Loucy (cell line): ENCODE results near the gene ELN.

Source experiments
- H2AFZ ChIP-seq: fragments of 200-600 bp; sonication (generic); 2 replicates; pipeline ENCODE4 v1.6.0; 2016; ENCODE audit warnings: antibody characterized with exemption, mild to moderate bottlenecking, low read length, moderate library complexity
- H3F3A ChIP-seq: fragments of 200-600 bp; 2 replicates; pipeline ENCODE4 v1.6.0; 2016; ENCODE audit warnings: antibody characterized with exemption, low read depth, mild to moderate bottlenecking
- H3K27me3 ChIP-seq: fragments of 200-600 bp; sonication (generic); 2 replicates; pipeline ENCODE4 v1.6.1; 2014; ENCODE audit warnings: low read length, mild to moderate bottlenecking; ENCODE audit not compliant: insufficient read depth, poor library complexity, severe bottlenecking
- H3K36me3 ChIP-seq: fragments of 200-600 bp; sonication (generic); 2 replicates; pipeline ENCODE4 v1.6.1; 2016; ENCODE audit warnings: low read length; ENCODE audit not compliant: insufficient read depth
- H3K4me1 ChIP-seq: fragments of 200-600 bp; sonication (generic); 2 replicates; pipeline ENCODE4 v1.5.1; 2014; ENCODE audit warnings: low read length, mild to moderate bottlenecking; ENCODE audit not compliant: insufficient read depth, poor library complexity, severe bottlenecking
- H3K4me2 ChIP-seq: fragments of 200-600 bp; sonication (generic); 2 replicates; pipeline ENCODE4 v1.6.0; 2014; ENCODE audit warnings: antibody characterized with exemption, low read length, low read depth, mild to moderate bottlenecking; ENCODE audit not compliant: poor library complexity, severe bottlenecking
- H3K4me3 ChIP-seq: fragments of 200-600 bp; sonication (generic); 2 replicates; pipeline ENCODE4 v1.5.1; 2014; ENCODE audit warnings: low read length, mild to moderate bottlenecking, mixed read lengths; ENCODE audit not compliant: poor library complexity, severe bottlenecking
- H3K79me2 ChIP-seq: fragments of 200-600 bp; sonication (generic); 2 replicates; pipeline ENCODE4 v1.6.1; 2014; ENCODE audit warnings: low read length; ENCODE audit not compliant: insufficient read depth
- H3K9ac ChIP-seq: fragments of 200-600 bp; sonication (generic); 2 replicates; pipeline ENCODE4 v1.6.0; 2014; ENCODE audit warnings: mild to moderate bottlenecking, low read depth, low read length, moderate library complexity; ENCODE audit not compliant: poor library complexity, severe bottlenecking
- H3K9me2 ChIP-seq: fragments of 200-600 bp; sonication (generic); replicated peaks from 2 replicates; pipeline ENCODE4 v1.6.1; 2016; ENCODE audit warnings: low read depth, low read length, mixed read lengths
- H3K9me3 ChIP-seq: fragments of 200-600 bp; sonication (generic); 2 replicates; pipeline ENCODE4 v1.6.1; 2014; ENCODE audit warnings: mild to moderate bottlenecking, antibody characterized with exemption, low read length, low read depth; ENCODE audit not compliant: insufficient read depth
- H4K20me1 ChIP-seq: fragments of 200-600 bp; sonication (generic); 2 replicates; pipeline ENCODE4 v1.6.0; 2014; ENCODE audit warnings: antibody characterized with exemption, low read length, mild to moderate bottlenecking; ENCODE audit not compliant: insufficient read depth, poor library complexity, severe bottlenecking
- EZH2phosphoT487 ChIP-seq: fragments of 200-600 bp; IDR thresholded peaks from 2 replicates; pipeline ENCODE4 v1.6.1; 2018; ENCODE audit warnings: antibody characterized with exemption, mild to moderate bottlenecking, moderate library complexity, borderline replicate concordance
- TF ChIP-seq, protein P1 (sequence below): fragments of 200-600 bp; sonication (generic); conservative IDR thresholded peaks from 2 replicates; pipeline ENCODE4 v1.5.1; 2014; ENCODE audit warnings: mild to moderate bottlenecking, antibody characterized with exemption, low read length

The ELN gene

GRCh38 chr7:74097937-74098614 lies 70.1 kb downstream of the ELN start:
- Histone ChIP-seq H3K4me3 (no peak overlapping the region), H3K4me2 (no peak overlapping the region), H3K27me3 (no peaks in the 10 kb centered on the region), H3K4me1 (peaks cover 17% of the 10 kb centered on the region), H3K9me3 (no peaks in the 10 kb centered on the region), H2AFZ (no peak overlapping the region), H3F3A (peaks cover 12% of the 10 kb centered on the region), H4K20me1 (no peaks in the 10 kb centered on the region), H3K9ac (no peak overlapping the region), H3K79me2 (peaks cover 8% of the 10 kb centered on the region; the same call in 1 of the 2 replicates), H3K9me2 (no peaks in the 10 kb centered on the region), H3K36me3 (peaks cover 17% of the 10 kb centered on the region; the same call in 1 of the 2 replicates)
- TF ChIP-seq, protein P1, sequence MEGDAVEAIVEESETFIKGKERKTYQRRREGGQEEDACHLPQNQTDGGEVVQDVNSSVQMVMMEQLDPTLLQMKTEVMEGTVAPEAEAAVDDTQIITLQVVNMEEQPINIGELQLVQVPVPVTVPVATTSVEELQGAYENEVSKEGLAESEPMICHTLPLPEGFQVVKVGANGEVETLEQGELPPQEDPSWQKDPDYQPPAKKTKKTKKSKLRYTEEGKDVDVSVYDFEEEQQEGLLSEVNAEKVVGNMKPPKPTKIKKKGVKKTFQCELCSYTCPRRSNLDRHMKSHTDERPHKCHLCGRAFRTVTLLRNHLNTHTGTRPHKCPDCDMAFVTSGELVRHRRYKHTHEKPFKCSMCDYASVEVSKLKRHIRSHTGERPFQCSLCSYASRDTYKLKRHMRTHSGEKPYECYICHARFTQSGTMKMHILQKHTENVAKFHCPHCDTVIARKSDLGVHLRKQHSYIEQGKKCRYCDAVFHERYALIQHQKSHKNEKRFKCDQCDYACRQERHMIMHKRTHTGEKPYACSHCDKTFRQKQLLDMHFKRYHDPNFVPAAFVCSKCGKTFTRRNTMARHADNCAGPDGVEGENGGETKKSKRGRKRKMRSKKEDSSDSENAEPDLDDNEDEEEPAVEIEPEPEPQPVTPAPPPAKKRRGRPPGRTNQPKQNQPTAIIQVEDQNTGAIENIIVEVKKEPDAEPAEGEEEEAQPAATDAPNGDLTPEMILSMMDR, result no peak
- TF ChIP-seq EZH2phosphoT487, result no peak

DNA sequence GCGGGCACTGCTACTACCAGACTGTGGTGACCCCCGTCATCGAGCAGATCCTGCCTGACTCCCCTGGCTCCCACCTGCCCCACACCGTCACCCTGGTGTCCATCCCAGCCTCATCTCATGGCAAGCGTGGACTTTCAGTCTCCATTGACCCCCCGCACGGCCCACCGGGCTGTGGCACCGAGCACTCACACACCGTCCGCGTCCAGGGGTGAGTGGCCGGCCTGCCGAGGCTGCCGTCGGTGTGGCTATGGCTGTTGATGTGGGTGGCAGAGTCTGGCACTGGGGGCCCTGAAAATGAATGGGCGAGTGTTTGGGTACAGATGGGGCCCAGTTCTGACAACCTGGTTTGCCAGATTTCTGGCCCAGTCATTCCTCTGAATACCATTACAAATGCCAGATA lies 71.1 kb downstream of the ELN start:
- Histone ChIP-seq H3K36me3 (peaks cover 17% of the 10 kb centered on the region; the same call in 1 of the 2 replicates), H2AFZ (no peak overlapping the region), H3K9me2 (no peaks in the 10 kb centered on the region)

DNA sequence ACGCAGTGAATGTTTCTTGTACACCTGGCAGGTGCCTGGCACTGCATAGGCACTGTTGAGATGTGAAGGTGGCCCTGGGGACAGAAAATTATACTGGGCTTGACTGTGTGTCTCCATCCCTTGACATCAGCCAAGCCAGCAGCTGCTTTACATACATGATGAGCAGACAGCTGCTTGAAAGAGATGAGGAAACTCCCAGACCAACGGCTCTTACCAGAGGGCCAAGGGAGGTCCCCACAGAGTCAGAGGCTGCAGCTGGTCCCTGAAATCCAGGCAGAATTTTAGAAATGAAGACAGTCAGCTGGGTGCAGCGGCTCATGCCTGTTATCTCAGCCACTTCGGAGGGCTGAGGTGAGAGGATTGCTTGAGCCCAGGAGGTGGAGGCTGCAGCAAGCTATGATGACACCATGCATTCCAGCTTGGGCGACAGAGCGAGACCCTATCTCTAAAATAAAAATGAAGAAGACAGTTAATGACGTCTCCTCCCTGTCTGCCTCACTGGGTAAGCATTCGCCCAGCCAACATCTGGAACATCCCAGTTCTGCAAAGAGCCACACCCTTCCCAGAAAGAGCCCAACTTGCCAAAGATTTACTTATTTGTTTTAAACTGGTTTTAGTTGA lies 73.2 kb downstream of the ELN start:
- Histone ChIP-seq H3K36me3 (peaks cover 27% of the 10 kb centered on the region; the same call in 1 of the 2 replicates), H2AFZ (no peak overlapping the region), H3K4me2 (no peak overlapping the region), H3K9ac (no peak overlapping the region), H3K79me2 (no peaks in the 10 kb centered on the region; the same call in 1 of the 2 replicates), H4K20me1 (no peaks in the 10 kb centered on the region), H3K4me1 (no peaks in the 10 kb centered on the region), H3K4me3 (no peak overlapping the region), H3K27me3 (no peaks in the 10 kb centered on the region), H3F3A (no peaks in the 10 kb centered on the region), H3K9me2 (no peaks in the 10 kb centered on the region), H3K9me3 (no peaks in the 10 kb centered on the region)
- TF ChIP-seq, protein P1, result no peak
- no peak for TF ChIP-seq EZH2phosphoT487

More for the DNA sequence above, 71.1 kb downstream of the ELN start:
- peaks cover 8% of the 10 kb centered on the region; the same call in 1 of the 2 replicates for H3K79me2 ChIP-seq
- peaks cover 7% of the 10 kb centered on the region for H3K4me1 ChIP-seq
- no peaks in the 10 kb centered on the region for H3K9me3 ChIP-seq
- H3K4me3 ChIP-seq, result no peak overlapping the region
- no peak overlapping the region for H3K4me2 ChIP-seq
- H4K20me1 ChIP-seq, result no peaks in the 10 kb centered on the region
- no peaks in the 10 kb centered on the region for H3K27me3 ChIP-seq
- H3K9ac ChIP-seq, result no peak overlapping the region
- TF ChIP-seq, protein P1, result no peak
- no peak for TF ChIP-seq EZH2phosphoT487
- H3F3A ChIP-seq, result 0 out of 2 replicates have a peak, but pooled peaks cover 3% of the 10 kb centered on the region
